Measurements from ENCODE around the gene UCKL1.

Gene UCKL1

GRCh38 chr20:63945031-63945658, 11.1 kb downstream of the UCKL1 start:
- DNase-seq (no peak), ATAC-seq (no peak)
- no peaks in the 10 kb centered on the region for H3K27me3 Mint-ChIP-seq
- no peak overlapping the region for H3K4me3 Mint-ChIP-seq
- peaks cover 35% of the 10 kb centered on the region for H3K4me1 Mint-ChIP-seq
- H3K36me3 Mint-ChIP-seq (ENCODE audit: low read depth), result peaks cover 3% of the 10 kb centered on the region
- H3K9me3 Mint-ChIP-seq, result no peaks in the 10 kb centered on the region
- no peak overlapping the region for H3K27ac Mint-ChIP-seq

- ATAC-seq (no peak), DNase-seq (no peak)
- Mint-ChIP-seq H3K4me1 (peaks cover 34% of the 10 kb centered on the region), H3K27ac (no peak overlapping the region), H3K4me3 (no peak overlapping the region), H3K36me3 (ENCODE audit: low read depth) (peaks cover 3% of the 10 kb centered on the region), H3K9me3 (no peaks in the 10 kb centered on the region), H3K27me3 (no peaks in the 10 kb centered on the region)
These were observed 11.9 kb downstream of the UCKL1 start for GRCh38 chr20:63944078-63944941.

- no peak for DNase-seq
- Mint-ChIP-seq H3K27ac (no peak overlapping the region), H3K36me3 (ENCODE audit: low read depth) (peaks cover 3% of the 10 kb centered on the region), H3K4me3 (no peak overlapping the region), H3K9me3 (no peaks in the 10 kb centered on the region), H3K27me3 (no peaks in the 10 kb centered on the region), H3K4me1 (peaks cover 29% of the 10 kb centered on the region)
- no peak for ATAC-seq
These were observed 12.5 kb downstream of the UCKL1 start for GRCh38 chr20:63943808-63944077.

- Mint-ChIP-seq H3K9me3 (no peaks in the 10 kb centered on the region), H3K27ac (no peak overlapping the region), H3K27me3 (no peaks in the 10 kb centered on the region), H3K4me3 (no peak overlapping the region), H3K36me3 (ENCODE audit: low read depth) (peaks cover 3% of the 10 kb centered on the region), H3K4me1 (peaks cover 24% of the 10 kb centered on the region)
- ATAC-seq, result no peak
- DNase-seq, result no peak
These were observed 13.0 kb downstream of the UCKL1 start for GRCh38 chr20:63942969-63943807.

GRCh38 chr20:63942250-63942951, 13.8 kb downstream of the UCKL1 start:
- no peak for ATAC-seq
- Mint-ChIP-seq H3K4me1 (peaks cover 18% of the 10 kb centered on the region), H3K4me3 (no peak overlapping the region), H3K27ac (peak overlapping the region; percentile 79), H3K27me3 (no peaks in the 10 kb centered on the region), H3K36me3 (ENCODE audit: low read depth) (peaks cover 3% of the 10 kb centered on the region), H3K9me3 (no peaks in the 10 kb centered on the region)
- DNase-seq, result peak; percentile 67

GRCh38 chr20:63941282-63942081, 14.7 kb downstream of the UCKL1 start:
- Mint-ChIP-seq H3K27me3 (no peaks in the 10 kb centered on the region), H3K27ac (no peak overlapping the region), H3K9me3 (no peaks in the 10 kb centered on the region), H3K4me1 (peaks cover 12% of the 10 kb centered on the region), H3K4me3 (no peak overlapping the region), H3K36me3 (ENCODE audit: low read depth) (peaks cover 4% of the 10 kb centered on the region)
- ATAC-seq (peak; percentile 67), DNase-seq (peak; percentile 80)

- Mint-ChIP-seq H3K27ac (no peak overlapping the region), H3K4me1 (peaks cover 12% of the 10 kb centered on the region), H3K27me3 (no peaks in the 10 kb centered on the region), H3K4me3 (no peak overlapping the region), H3K36me3 (ENCODE audit: low read depth) (peaks cover 9% of the 10 kb centered on the region), H3K9me3 (no peaks in the 10 kb centered on the region)
- no peak for ATAC-seq
- DNase-seq, result no peak
These were observed 15.5 kb downstream of the UCKL1 start for GRCh38 chr20:63940472-63941266.

- H3K9me3 Mint-ChIP-seq, result no peaks in the 10 kb centered on the region
- H3K4me3 Mint-ChIP-seq, result no peak overlapping the region
- DNase-seq (no peak), ATAC-seq (no peak)
- no peaks in the 10 kb centered on the region for H3K27me3 Mint-ChIP-seq
- peaks cover 12% of the 10 kb centered on the region for H3K4me1 Mint-ChIP-seq
- no peak overlapping the region for H3K27ac Mint-ChIP-seq
- H3K36me3 Mint-ChIP-seq (ENCODE audit: low read depth), result peaks cover 8% of the 10 kb centered on the region
These were observed 16.1 kb downstream of the UCKL1 start for GRCh38 chr20:63940071-63940471.

GRCh38 chr20:63939061-63939935, 16.9 kb downstream of the UCKL1 start:
- ATAC-seq (no peak), DNase-seq (no peak)
- no peak overlapping the region for H3K4me3 Mint-ChIP-seq
- peaks cover 12% of the 10 kb centered on the region for H3K4me1 Mint-ChIP-seq
- no peak overlapping the region for H3K27ac Mint-ChIP-seq
- H3K9me3 Mint-ChIP-seq, result no peaks in the 10 kb centered on the region
- H3K36me3 Mint-ChIP-seq (ENCODE audit: low read depth), result peaks cover 8% of the 10 kb centered on the region
- H3K27me3 Mint-ChIP-seq, result no peaks in the 10 kb centered on the region

GRCh38 chr20:63937596-63937995, 18.6 kb downstream of the UCKL1 start:
- no peaks in the 10 kb centered on the region for H3K27me3 Mint-ChIP-seq
- ATAC-seq, result no peak
- peaks cover 8% of the 10 kb centered on the region for H3K36me3 Mint-ChIP-seq (ENCODE audit: low read depth)
- H3K4me3 Mint-ChIP-seq, result no peak overlapping the region
- no peaks in the 10 kb centered on the region for H3K9me3 Mint-ChIP-seq
- DNase-seq, result no peak
- H3K27ac Mint-ChIP-seq, result no peak overlapping the region
- H3K4me1 Mint-ChIP-seq, result peaks cover 12% of the 10 kb centered on the region

- Mint-ChIP-seq H3K9me3 (no peaks in the 10 kb centered on the region), H3K27ac (no peak overlapping the region), H3K4me1 (peaks cover 2% of the 10 kb centered on the region)
These were observed 20.8 kb downstream of the UCKL1 start for GRCh38 chr20:63935447-63935846.

GRCh38 chr20:63934271-63935068, 21.7 kb downstream of the UCKL1 start:
- Mint-ChIP-seq H3K36me3 (ENCODE audit: low read depth) (peaks cover 21% of the 10 kb centered on the region), H3K4me1 (peaks cover 2% of the 10 kb centered on the region), H3K4me3 (no peak overlapping the region), H3K27ac (no peak overlapping the region), H3K27me3 (no peaks in the 10 kb centered on the region), H3K9me3 (no peaks in the 10 kb centered on the region)
- DNase-seq, result no peak
- ATAC-seq, result no peak

More at GRCh38 chr20:63935447-63935846, 20.8 kb downstream of the UCKL1 start:
- DNase-seq (no peak), ATAC-seq (no peak)
- Mint-ChIP-seq H3K36me3 (ENCODE audit: low read depth) (peaks cover 18% of the 10 kb centered on the region), H3K4me3 (no peak overlapping the region), H3K27me3 (no peaks in the 10 kb centered on the region)

All from activated naive CD8-positive, alpha-beta T cell treated with anti-CD3 and anti-CD28 coated beads, Interleukin-2, amount 50 U/mL, for 24 hours (primary cell).